ENCODE results near the gene UTY. TPM values are rescaled to one million over a fixed set of nuclear protein-coding genes. Genes with fewer than 3 reads are reported as not detected.
A peak's percentile ranks its signal among the peaks of the same experiment; 100 is the strongest.

Gene UTY
- total RNA-seq, 1 donor from 2014 or later, result 25.5 TPM

DNA sequence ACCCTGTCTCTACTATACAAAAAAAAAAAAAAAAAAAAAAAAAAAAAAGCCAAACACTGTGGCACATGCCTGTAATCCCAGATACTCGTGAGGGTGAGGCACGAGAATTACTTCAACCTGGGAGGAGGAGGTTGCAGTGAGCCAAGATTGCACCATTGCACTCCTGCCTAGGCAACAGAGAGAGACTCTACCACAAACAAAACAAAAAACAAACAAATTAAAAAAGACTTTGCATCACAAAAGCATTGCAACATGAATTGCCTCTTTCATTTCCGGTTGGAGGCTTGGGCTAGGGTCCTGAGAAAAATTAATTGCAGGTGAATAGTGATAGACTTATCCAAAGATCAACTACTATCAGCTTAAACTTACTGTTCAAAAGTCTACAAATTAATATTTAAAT lies 180.4 kb downstream of the UTY start:
- no peak for DNase-seq (ENCODE audit: low spot score)

DNA sequence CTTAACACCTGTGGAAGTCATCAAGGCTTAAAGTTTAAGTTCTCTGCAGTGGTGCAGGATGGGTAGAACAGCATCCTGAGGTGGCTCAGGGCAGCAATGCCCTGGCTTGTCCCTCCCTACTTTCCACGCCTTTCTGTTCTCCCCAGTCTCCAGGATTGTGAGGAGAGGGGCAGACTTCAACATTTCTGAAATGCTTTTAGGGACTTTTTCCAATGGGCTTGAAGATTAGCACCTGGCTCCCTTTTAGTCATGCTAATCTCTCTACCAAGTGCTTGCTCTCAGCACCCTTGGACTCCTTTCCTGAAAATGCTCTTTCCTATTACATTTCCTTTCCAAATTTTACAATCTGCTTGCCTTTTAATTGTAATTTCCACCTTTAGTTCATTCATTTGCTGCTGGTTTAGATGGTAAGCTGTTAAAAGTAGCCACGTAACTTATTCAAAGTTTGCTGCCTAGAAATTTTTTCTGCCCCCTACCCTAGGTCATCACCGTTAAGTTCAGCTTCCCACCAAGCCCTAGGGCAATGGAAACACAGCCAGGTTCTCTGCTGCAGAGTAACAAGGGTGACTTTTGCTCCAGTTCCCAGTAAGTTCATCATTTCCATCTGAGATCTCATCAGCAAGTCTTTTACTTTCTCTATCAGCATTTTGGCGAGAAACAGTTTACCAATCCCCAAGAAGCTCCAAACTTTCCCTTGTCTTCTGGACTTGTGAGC lies 183.5 kb downstream of the UTY start:
- DNase-seq (ENCODE audit: low spot score), result no peak

DNA sequence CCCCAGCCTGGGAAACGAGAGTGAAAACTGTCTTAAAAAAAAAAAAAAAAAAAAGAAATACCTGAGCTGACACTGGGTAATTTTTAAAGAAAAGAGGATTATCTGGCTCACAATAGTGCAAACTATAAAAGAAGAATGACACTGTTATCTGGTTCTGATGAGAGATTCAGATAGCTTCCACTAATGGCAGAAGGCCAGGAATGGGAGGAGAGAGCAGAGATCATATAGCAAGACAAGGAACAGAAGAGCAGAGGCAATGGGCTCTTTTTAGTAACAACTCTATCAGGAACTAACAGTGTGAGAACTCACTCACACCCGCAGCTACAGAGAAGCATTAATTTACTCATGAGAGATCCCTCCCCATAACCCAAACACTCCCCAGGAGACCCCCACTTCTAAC lies 184.8 kb downstream of the UTY start:
- peak; percentile 14 for DNase-seq (ENCODE audit: low spot score)

DNA sequence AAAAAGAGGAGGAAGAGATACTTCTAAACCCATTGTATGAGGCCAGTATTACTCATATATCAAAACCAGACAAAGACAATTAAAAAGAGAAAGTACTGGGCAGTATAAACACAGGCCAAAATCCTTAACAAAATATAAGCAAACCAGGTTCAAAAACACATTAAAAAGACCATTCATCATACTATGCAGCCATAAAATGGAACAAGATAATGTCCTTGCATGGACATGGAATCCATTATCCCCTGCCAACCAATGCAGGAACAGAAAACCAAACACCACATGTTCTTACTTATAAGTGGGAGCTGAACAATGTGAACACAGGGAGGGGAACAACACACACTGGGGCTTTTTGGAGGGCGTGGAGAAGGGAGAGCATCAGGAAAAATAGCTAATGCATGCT lies 188.6 kb downstream of the UTY start:
- DNase-seq (ENCODE audit: low spot score), result no peak

DNA sequence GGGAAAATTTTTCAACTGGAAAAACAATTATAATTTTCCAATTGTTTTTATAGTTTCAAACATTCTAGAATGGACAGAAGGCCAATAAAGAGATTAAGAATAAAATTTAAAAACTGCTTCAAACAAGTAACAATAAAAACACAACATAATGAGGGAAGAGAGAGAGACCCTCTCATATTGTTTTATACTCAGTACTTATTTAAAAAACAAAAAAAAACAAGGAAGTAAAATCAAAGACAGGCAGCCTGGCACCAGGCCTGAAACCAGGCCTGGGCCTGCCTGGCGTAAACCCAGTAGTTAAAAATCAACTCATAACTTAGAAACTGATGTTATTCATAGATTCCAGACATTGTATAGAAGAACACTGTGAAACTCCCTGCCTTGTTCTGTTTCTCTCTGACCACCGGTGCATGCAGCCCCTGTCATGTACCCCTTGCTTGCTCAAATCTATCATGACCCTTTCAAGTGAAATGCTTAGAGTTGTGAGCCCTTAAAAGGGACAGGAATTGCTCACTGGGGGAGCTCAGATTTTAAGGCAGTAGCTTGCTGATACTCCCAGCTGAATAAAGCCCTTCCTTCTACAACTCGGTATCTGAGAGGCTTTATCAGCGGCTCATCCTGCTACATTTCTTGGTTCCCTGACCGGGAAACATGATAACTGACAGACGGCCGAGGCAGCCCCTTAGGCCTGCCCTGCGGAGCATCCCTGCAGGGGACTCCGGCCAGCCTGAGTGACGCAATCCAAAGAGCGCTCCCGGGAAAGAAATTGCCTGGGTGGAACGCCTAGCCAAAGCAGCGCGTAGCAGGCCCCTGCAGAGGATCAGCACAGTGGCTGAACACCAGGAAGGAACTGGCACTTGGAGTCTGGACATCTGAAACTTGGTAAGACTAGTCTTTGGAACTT lies 197.4 kb downstream of the UTY start:
- DNase-seq (ENCODE audit: low spot score), result peak; percentile 64

DNA sequence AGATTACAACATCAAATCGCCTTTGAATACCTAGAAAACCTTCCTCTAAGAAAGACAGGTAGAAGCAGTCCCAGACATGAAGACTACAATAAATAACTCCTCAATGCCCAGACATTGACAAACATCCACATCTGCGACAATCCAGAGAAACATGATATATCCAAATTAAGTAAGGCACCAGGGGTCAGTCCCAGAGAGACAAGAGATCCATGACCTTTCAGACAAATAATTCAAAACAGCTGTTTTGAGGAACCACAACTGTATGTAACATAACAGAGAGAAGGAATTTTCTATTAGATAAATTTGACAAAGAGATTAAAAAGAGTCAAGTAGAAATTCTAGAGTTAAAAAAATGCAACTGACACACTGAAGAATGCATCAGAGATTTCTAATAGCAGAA lies 200.3 kb downstream of the UTY start:
- DNase-seq (ENCODE audit: low spot score), result no peak

DNA sequence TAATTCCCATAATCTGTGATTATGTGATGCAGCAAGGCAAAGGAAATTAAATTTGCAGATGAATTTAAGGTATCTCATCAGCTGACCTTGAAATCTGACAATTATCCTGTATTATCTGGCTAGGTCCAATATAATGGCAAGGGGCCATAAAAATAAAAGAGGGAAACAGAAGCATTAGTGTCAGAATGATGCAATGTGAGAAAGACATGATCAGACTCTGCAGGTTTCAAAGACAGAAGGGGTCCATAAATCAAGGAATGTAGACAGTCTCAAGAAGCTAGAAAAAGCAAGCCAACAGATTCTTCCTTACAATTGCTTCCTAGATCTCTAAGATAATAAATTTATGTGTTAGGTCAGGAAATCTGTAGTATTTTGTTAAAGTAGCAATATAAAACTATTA lies 208.1 kb downstream of the UTY start:
- no peak for DNase-seq (ENCODE audit: low spot score)

DNA sequence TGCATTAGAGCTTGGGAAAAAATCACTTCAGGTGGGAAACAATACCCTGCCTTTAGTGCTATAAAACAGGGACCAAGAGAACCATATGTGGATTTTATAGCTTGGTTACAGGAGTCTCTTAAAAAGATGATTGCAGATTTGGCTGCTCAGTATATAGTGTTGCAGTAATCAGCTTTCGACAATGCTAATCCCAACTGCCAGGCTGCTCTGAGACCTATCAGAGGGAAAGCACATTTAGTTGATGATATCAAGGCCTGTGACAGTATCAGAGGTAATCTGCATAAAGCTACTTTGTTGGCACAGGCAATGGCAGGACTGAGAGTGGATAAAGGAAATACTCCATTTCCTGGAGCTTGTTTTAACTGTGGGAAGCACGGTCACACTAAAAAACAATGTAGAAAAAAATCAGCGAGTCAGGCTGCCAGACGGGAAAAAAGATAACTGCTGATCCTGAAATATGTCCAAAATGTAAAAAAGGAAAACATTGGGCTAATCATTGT lies 225.8 kb downstream of the UTY start:
- DNase-seq (ENCODE audit: low spot score), result peak; percentile 23

DNA sequence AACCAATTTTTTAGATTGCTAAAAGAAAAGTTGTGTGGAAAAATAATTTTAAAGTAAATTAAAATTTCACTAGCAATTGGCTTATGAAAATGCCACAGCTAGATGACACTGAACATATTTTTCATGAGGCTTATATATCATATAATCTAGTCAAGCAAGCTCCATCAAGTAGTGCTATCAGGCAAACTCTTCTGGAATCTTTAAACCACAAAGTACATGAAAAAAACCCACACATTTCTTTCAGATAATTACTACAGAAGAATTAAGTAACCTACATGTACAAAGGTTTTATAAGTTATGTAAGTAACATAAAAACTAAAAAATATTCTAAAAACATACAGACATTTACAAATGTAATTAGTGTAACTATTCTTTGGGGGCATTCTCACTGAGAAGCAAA lies 229.4 kb downstream of the UTY start:
- DNase-seq (ENCODE audit: low spot score), result no peak

DNA sequence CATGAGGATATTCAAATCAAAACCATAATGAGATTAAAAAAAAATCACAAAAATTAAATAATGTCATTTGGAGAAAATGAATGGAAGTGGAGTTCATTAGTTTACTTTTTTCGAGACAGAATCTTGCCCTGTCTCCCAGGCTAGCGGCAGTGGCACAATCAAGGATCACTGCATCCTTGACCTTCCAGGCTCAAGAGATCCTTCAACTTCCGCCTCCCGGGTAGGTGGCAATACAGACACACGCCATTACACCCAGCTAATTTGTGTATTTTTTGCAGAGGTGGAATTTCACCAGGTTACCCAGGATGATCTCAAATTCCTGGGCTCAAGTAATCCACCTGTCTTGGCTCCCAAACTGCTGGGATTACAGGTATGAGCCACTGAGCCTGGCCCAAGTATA lies 236.1 kb downstream of the UTY start:
- DNase-seq (ENCODE audit: low spot score), result no peak

DNA sequence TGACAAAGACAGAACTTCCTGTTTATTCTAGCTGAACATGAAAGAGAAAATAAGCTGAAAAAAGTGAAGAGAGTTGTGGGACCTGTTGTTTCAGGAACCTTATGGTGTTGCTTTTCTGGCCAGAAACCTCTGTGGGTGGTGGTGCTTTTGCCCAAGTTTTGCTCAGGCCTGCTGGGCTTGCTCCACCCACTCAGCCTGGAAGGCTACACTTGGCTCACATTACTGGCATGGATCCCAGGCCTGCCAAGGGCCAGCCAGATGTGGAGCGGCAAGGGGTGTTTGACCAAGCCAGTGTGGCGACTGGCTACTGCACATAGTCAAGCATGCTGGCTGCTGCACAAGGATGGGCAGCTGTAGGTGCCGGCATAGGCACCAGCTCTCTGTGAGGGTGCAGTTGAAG lies 245.9 kb downstream of the UTY start:
- DNase-seq (ENCODE audit: low spot score), result no peak

DNA sequence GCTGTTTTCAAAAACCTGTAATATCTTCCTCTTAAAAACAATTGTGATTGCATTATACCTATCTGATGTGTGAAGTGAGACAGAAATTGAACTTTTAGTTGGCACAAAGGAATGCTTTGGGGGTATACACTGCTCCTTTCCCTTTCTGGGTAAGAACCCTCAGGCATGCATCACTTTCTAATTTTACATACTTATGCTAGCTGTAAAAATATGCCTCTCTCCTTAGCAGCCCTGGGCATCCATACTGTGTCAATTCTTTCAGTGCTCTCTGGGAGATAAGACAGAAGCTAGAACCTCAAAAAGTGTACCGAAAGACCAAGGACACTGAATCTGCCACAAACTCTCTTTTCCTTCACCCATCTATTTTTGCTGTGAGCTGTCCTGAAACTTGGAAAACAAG lies 246.7 kb downstream of the UTY start:
- no peak for DNase-seq (ENCODE audit: low spot score)

DNA sequence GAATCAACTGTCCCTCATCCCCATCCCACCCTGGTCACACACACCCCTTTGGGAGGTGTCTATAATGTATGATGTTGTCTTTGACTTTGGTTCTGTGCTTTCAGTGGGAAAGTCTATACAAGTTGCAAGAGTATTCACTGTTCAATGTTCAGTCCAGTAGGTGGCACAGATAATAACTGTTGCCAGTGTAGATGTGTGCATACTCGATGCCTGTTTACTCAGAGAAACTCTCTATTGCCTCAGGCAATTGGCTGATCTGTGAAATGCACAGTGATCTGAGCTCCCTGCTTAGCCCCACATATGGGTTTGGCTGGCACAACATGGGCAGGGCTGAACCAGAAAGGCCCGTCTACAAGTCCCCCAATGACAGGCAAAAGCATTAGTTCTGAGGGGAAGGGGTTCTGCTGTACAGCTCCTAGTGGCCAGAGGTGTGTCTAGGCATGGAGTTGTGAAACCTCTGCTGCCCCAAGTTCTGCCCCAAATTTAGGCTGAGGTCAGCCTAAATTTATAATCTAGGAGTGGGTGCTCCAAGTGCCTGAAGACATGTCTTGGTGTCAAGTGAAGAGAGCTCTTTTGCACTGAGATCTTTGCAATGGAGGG lies 252.4 kb downstream of the UTY start:
- DNase-seq (ENCODE audit: low spot score), result no peak

DNA sequence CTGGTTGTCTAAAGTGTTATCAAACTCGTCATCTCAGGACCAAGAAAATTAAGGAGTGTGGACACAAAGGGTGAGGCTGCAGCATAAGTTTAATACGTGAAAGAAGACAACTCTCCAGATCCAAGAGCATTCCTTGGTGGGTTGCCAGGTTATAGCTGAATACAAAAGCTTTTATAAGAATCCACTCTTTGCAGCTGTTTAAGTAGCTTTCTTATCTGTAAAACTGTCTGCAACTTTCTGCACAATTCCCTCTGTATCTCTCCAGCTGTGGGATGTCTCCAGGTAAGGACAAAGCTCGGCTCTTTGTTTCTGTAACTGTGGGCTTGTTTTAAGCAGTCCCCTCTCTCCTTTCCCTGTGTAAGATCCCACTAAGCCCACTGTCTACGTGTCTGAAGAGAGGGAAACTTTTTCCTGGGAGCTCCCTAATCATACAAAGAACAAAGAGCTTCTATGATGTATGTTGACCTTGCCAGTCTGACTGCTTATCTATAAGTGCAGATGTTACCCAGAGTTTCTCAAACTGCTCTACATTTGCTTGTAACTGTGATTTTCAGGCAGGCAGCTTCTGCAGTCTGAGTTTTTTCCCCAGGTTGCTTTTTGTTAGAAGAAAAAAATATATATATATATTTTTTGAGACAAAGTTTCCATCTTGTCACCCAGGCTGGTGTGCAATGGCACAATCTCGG lies 268.7 kb downstream of the UTY start:
- peak; percentile 28 for DNase-seq (ENCODE audit: low spot score)

DNA sequence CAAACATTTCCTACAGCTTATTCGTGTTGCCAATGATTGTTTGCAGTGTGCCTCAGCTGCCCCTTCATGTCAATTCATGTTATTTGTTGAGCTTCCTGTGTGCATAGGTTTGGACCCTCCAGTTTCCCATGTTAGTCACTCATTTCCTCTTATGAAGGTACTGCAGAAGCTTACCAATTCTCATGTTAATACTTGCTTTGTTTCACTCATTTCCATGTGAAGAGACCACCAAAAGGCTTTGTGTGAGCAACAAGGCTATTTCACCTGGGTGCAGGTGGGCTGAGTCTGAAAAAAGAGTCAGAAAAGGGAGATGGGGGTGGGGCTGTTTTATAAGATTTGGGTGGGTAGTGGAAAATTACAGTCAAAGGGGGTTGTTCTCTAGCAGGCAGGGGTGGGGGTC lies 274.6 kb downstream of the UTY start:
- DNase-seq (ENCODE audit: low spot score), result no peak

Other genes with a start within 250 kb of the UTY start
- gene TMSB4Y, start 223.9 kb upstream of the UTY start, total RNA-seq (ENCODE audit: insufficient read depth, low replicate concordance), result 1.9 TPM

Data from umbilical cord (tissue), 2 donors.